Adrenal gland (tissue), 5 donors: ENCODE results near the gene KLHL13.

ENCODE experiments used
- POLR2A ChIP-seq, 2 donors: fragments of 450-650 bp; IDR thresholded peaks; one replicate each; pipeline ENCODE4 v1.6.1; 2017; ENCODE audit warnings: antibody characterized with exemption in 2 of 2, mild to moderate bottlenecking in 2 of 2, moderate library complexity in 1 of 2
- TF ChIP-seq, protein P1 (sequence below), 6 experiments: fragments of 450-650 bp in 4 of 6; fragments of 200-600 bp in 2 of 6; sonication (generic) in 1 of 6; IDR thresholded peaks; 1 replicate in 5 of 6; 2 replicates in 1 of 6; pipeline versions ENCODE4 v1.5.1 to v1.8.0; 2016 to 2021; ENCODE audit warnings: antibody characterized with exemption in 6 of 6, mild to moderate bottlenecking in 2 of 6, moderate library complexity in 1 of 6
- donor health status: DM: no; HTN: no; CAD: no.

DNA sequence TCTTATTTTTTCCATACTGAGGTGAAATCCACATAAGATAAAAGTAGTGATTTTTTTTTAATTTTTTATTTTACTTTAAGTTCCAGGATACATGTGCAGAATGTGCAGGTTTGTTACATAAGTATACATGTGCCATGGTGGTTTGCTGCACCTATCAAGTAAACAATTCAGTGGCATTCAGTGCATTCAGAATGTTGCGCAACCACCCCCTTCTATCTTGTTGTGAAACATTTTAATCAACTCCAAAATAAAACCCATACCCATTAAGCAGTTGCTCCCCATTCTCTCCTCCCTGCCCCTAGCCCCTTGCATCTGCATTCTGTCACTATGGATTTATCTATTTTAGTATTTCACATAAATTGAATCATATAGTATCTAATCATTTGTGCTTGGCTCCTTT is 121.2 kb downstream of the KLHL13 start:
- TF ChIP-seq POLR2A (IDR thresholded peaks at IDR 0.05) = no peak
- TF ChIP-seq, protein P1, sequence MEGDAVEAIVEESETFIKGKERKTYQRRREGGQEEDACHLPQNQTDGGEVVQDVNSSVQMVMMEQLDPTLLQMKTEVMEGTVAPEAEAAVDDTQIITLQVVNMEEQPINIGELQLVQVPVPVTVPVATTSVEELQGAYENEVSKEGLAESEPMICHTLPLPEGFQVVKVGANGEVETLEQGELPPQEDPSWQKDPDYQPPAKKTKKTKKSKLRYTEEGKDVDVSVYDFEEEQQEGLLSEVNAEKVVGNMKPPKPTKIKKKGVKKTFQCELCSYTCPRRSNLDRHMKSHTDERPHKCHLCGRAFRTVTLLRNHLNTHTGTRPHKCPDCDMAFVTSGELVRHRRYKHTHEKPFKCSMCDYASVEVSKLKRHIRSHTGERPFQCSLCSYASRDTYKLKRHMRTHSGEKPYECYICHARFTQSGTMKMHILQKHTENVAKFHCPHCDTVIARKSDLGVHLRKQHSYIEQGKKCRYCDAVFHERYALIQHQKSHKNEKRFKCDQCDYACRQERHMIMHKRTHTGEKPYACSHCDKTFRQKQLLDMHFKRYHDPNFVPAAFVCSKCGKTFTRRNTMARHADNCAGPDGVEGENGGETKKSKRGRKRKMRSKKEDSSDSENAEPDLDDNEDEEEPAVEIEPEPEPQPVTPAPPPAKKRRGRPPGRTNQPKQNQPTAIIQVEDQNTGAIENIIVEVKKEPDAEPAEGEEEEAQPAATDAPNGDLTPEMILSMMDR (IDR thresholded peaks at IDR 0.05) = no peak
